Measurements from ENCODE around the gene MED13.

GRCh38 chr17:62099532-62099931 is 34.5 kb upstream of the MED13 start:
- TF ChIP-seq CTCF (IDR thresholded peaks at IDR 0.05) (no peak), EP300 (IDR thresholded peaks at IDR 0.05) (no peak)
